ENCODE results near the gene OPCML. TPM values are rescaled to one million over a fixed set of nuclear protein-coding genes. Genes with fewer than 3 reads are reported as not detected.

OPCML gene
- total RNA-seq, 1 experiment from 2014 or later = not detected

DNA sequence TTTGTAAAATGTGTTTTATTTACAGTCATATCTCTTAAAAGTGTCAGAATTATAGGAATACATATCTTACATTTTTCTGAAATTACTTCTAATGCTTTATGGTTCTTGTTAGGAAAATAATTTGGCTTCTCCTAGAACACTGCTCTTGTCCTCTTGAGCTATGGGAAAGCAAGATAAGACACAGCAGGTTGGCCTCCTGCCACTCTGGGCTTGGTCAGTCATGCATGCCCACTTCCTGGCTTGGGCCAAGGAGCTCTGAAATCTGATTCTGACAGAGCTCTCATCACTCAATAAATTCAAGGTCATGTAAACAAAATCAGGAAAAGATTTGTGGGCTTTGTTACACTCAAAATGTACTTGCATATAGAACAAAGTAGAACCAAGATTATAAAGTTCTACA lies 1036.0 kb downstream of the OPCML start:
- no peaks in the 10 kb centered on the region for H3K79me2 ChIP-seq (ENCODE audit: low read depth)
- H3K36me3 ChIP-seq (ENCODE audit: low read depth) = no peaks in the 10 kb centered on the region
- ChIA-PET POLR2A (ENCODE audit: unreplicated experiment) (no interaction called here), CTCF (no interaction called here)
- no peak overlapping the region for H3K27ac ChIP-seq
- TF ChIP-seq, protein P1, sequence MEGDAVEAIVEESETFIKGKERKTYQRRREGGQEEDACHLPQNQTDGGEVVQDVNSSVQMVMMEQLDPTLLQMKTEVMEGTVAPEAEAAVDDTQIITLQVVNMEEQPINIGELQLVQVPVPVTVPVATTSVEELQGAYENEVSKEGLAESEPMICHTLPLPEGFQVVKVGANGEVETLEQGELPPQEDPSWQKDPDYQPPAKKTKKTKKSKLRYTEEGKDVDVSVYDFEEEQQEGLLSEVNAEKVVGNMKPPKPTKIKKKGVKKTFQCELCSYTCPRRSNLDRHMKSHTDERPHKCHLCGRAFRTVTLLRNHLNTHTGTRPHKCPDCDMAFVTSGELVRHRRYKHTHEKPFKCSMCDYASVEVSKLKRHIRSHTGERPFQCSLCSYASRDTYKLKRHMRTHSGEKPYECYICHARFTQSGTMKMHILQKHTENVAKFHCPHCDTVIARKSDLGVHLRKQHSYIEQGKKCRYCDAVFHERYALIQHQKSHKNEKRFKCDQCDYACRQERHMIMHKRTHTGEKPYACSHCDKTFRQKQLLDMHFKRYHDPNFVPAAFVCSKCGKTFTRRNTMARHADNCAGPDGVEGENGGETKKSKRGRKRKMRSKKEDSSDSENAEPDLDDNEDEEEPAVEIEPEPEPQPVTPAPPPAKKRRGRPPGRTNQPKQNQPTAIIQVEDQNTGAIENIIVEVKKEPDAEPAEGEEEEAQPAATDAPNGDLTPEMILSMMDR (conservative IDR thresholded peaks at IDR 0.05) = no peak
- TF ChIP-seq EZH2 (IDR thresholded peaks at IDR 0.05; ENCODE audit: low read depth) = no peak
- no peaks in the 10 kb centered on the region for H4K20me1 ChIP-seq (ENCODE audit: insufficient read depth)
- H3K4me1 ChIP-seq (replicated peaks; ENCODE audit: insufficient read depth) = no peaks in the 10 kb centered on the region
- no TSS peak for BruUV-seq (replicated peaks)
- H3F3A ChIP-seq (ENCODE audit: insufficient read depth, low read depth) = no peaks in the 10 kb centered on the region
- H3K4me3 ChIP-seq = no peak overlapping the region
- H3K4me2 ChIP-seq = no peak overlapping the region
- DNase-seq = no peak
- no peaks in the 10 kb centered on the region for H3K9me2 ChIP-seq (ENCODE audit: insufficient read depth)
- H3K9me3 ChIP-seq (ENCODE audit: insufficient read depth, low read depth) = no peaks in the 10 kb centered on the region
- intact Hi-C loops (cut with micrococcal nuclease; ENCODE audit: unreplicated experiment) = no loop called here
- H3K27me3 ChIP-seq (ENCODE audit: insufficient read depth, low read depth) = no peaks in the 10 kb centered on the region
- H2AFZ ChIP-seq = no peak overlapping the region

DNA sequence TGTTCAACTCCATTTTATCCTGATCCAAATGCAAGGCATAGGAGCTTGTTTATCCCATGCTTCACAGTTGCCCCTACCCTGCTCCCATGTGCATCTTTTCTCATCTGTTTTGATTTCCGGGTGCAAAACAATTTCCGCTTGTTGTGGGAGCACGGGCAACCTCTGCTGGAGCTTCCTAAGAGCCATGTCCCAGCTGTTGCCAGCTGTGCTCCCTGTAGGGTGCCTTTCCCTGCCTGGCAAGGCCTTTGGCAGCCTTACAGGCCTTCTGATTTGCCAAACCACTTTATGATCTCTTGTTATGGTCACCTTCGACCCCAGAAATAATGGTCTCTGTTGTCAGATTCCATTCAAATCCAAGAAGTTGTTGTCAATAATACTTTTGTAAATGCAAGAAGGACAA lies 1038.5 kb downstream of the OPCML start:
- TF ChIP-seq, protein P1 (conservative IDR thresholded peaks at IDR 0.05) = no peak
- TF ChIP-seq EZH2 (IDR thresholded peaks at IDR 0.05; ENCODE audit: low read depth) = no peak
- CTCF ChIA-PET = no interaction called here
- no peaks in the 10 kb centered on the region for H3K4me1 ChIP-seq (replicated peaks; ENCODE audit: insufficient read depth)
- no peaks in the 10 kb centered on the region for H3K27me3 ChIP-seq (ENCODE audit: insufficient read depth, low read depth)
- H3K36me3 ChIP-seq (ENCODE audit: low read depth) = no peaks in the 10 kb centered on the region
- H4K20me1 ChIP-seq (ENCODE audit: insufficient read depth) = no peaks in the 10 kb centered on the region
- POLR2A ChIA-PET (ENCODE audit: unreplicated experiment) = no interaction called here
- no peak for DNase-seq
- intact Hi-C loops (cut with micrococcal nuclease; ENCODE audit: unreplicated experiment) = no loop called here
- H3K9me3 ChIP-seq (ENCODE audit: insufficient read depth, low read depth) = no peaks in the 10 kb centered on the region
- H3F3A ChIP-seq (ENCODE audit: insufficient read depth, low read depth) = no peaks in the 10 kb centered on the region
- no peak overlapping the region for H3K27ac ChIP-seq
- no TSS peak for BruUV-seq (replicated peaks)
- H3K4me2 ChIP-seq = no peak overlapping the region
- H3K4me3 ChIP-seq = no peak overlapping the region
- H3K79me2 ChIP-seq (ENCODE audit: low read depth) = no peaks in the 10 kb centered on the region
- H2AFZ ChIP-seq = no peak overlapping the region
- H3K9me2 ChIP-seq (ENCODE audit: insufficient read depth) = no peaks in the 10 kb centered on the region

DNA sequence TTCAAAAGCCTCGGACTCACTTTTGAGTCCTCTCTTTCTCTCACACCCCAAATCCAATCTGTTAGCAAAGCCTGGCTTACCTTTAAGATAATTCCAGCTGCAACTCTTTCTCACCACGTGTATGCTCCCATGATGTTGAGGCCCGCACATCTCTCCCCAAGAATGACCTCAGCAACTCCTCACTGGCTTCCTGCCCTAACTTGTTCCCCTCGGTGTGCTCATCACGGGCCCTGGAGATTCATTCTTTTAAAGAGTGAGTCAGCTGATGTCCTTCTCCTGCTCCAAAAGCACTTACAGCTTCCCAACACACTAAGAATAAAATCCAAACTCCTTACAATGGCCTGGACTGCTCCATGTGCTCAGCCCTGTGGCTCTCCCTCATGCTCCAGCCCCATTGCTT lies 1041.3 kb downstream of the OPCML start:
- intact Hi-C loops (cut with micrococcal nuclease; ENCODE audit: unreplicated experiment) = no loop called here
- H3K9me3 ChIP-seq (ENCODE audit: insufficient read depth, low read depth) = no peaks in the 10 kb centered on the region
- H3K9me2 ChIP-seq (ENCODE audit: insufficient read depth) = no peaks in the 10 kb centered on the region
- H3K4me1 ChIP-seq (replicated peaks; ENCODE audit: insufficient read depth) = no peaks in the 10 kb centered on the region
- no peak for DNase-seq
- H2AFZ ChIP-seq = no peak overlapping the region
- H3K4me2 ChIP-seq = no peak overlapping the region
- POLR2A ChIA-PET (ENCODE audit: unreplicated experiment) = no interaction called here
- no peak overlapping the region for H3K27ac ChIP-seq
- CTCF ChIA-PET = no interaction called here
- H4K20me1 ChIP-seq (ENCODE audit: insufficient read depth) = no peaks in the 10 kb centered on the region
- no peaks in the 10 kb centered on the region for H3K27me3 ChIP-seq (ENCODE audit: insufficient read depth, low read depth)
- no peaks in the 10 kb centered on the region for H3K36me3 ChIP-seq (ENCODE audit: low read depth)
- BruUV-seq (replicated peaks) = no TSS peak
- TF ChIP-seq EZH2 (IDR thresholded peaks at IDR 0.05; ENCODE audit: low read depth) = no peak
- TF ChIP-seq, protein P1 (conservative IDR thresholded peaks at IDR 0.05) = no peak
- no peak overlapping the region for H3K4me3 ChIP-seq
- H3F3A ChIP-seq (ENCODE audit: insufficient read depth, low read depth) = no peaks in the 10 kb centered on the region
- H3K79me2 ChIP-seq (ENCODE audit: low read depth) = no peaks in the 10 kb centered on the region

All from PC-9 (cell line).